HepG2 (cell line): Measurements from ENCODE around the gene INAFM1. TPM values are rescaled to one million over a fixed set of nuclear protein-coding genes. Genes with fewer than 3 reads are reported as not detected.
A peak's percentile ranks its signal among the peaks of the same experiment; 100 is the strongest.

ENCODE experiments used
- ARNT2 ChIP-seq: sonication (generic); formaldehyde crosslinking; IDR thresholded peaks from 2 replicates; pipeline ENCODE4 v1.8.0; 2022; ENCODE audit warnings: mild to moderate bottlenecking, low read depth, missing genetic modification reagents, moderate library complexity
- ATF7 ChIP-seq, 2 experiments: fragments of 450-650 bp in 1 of 2; sonication (generic) in 1 of 2; formaldehyde crosslinking in 1 of 2; IDR thresholded peaks; 2 replicates each; pipeline versions ENCODE4 v1.4.0 to v1.6.1; 2016 to 2020; ENCODE audit warnings: antibody characterized with exemption in 1 of 2, mild to moderate bottlenecking in 1 of 2, missing genetic modification reagents in 1 of 2
- GATAD2A ChIP-seq: IDR thresholded peaks from 2 replicates; pipeline ENCODE4 v1.6.1; 2016
- HIVEP1 ChIP-seq: sonication (generic); formaldehyde crosslinking; IDR thresholded peaks from 2 replicates; pipeline ENCODE4 v1.4.0; 2020; ENCODE audit warnings: mild to moderate bottlenecking, missing genetic modification reagents
- HMG20A ChIP-seq: IDR thresholded peaks from 2 replicates; pipeline ENCODE4 v1.6.1; 2016; ENCODE audit warnings: borderline replicate concordance
- IRF2 ChIP-seq: IDR thresholded peaks from 2 replicates; pipeline ENCODE4 v1.6.1; 2018; ENCODE audit warnings: missing genetic modification reagents, missing compliant biosample characterization
- KAT2B ChIP-seq: fragments of 150-350 bp; IDR thresholded peaks from 2 replicates; pipeline ENCODE4 v1.6.1; 2014; ENCODE audit warnings: low read depth, low read length, borderline replicate concordance
- NCOR1 ChIP-seq: fragments of 200-600 bp; sonication (generic); IDR thresholded peaks from 2 replicates; pipeline ENCODE4 v1.7.0; 2017; ENCODE audit warnings: antibody characterized with exemption, low read length, borderline replicate concordance
- PHF21A ChIP-seq: sonication (generic); formaldehyde crosslinking; IDR thresholded peaks from 2 replicates; pipeline ENCODE4 v1.5.0; 2020; ENCODE audit warnings: mild to moderate bottlenecking, missing genetic modification reagents
- RXRB ChIP-seq: IDR thresholded peaks from 2 replicates; pipeline ENCODE4 v1.6.1; 2016; ENCODE audit warnings: borderline replicate concordance, missing genetic modification reagents, missing compliant biosample characterization
- THAP9 ChIP-seq: sonication (generic); formaldehyde crosslinking; IDR thresholded peaks from 2 replicates; pipeline ENCODE4; 2020; ENCODE audit warnings: missing genetic modification reagents, mild to moderate bottlenecking, borderline replicate concordance
- TP53 ChIP-seq: sonication (generic); formaldehyde crosslinking; conservative IDR thresholded peaks from 2 replicates; pipeline ENCODE4 v1.4.0; 2020; ENCODE audit warnings: missing genetic modification reagents
- ZBTB33 ChIP-seq: sonication (generic); formaldehyde crosslinking; IDR thresholded peaks from 2 replicates; pipeline ENCODE4 v1.4.0; 2020; ENCODE audit warnings: missing genetic modification reagents
- ZMYM4 ChIP-seq: sonication (generic); formaldehyde crosslinking; IDR thresholded peaks from 2 replicates; pipeline ENCODE4 v1.8.1; 2023; ENCODE audit warnings: mild to moderate bottlenecking, missing genetic modification reagents
- ZNF205 ChIP-seq: IDR thresholded peaks from 2 replicates; pipeline ENCODE4 v1.6.1; 2018; ENCODE audit warnings: missing biosample characterization, missing genetic modification reagents
- ZNF232 ChIP-seq: sonication (generic); formaldehyde crosslinking; IDR thresholded peaks from 2 replicates; pipeline ENCODE4 v1.4.0; 2020; ENCODE audit warnings: missing genetic modification reagents, borderline replicate concordance
- ZNF235 ChIP-seq: sonication (generic); formaldehyde crosslinking; IDR thresholded peaks from 2 replicates; pipeline ENCODE4 v1.8.1; 2023; ENCODE audit warnings: mild to moderate bottlenecking, missing genetic modification reagents, borderline replicate concordance
- ZNF343 ChIP-seq: sonication (generic); formaldehyde crosslinking; IDR thresholded peaks from 2 replicates; pipeline ENCODE4 v1.4.0; 2020; ENCODE audit warnings: mild to moderate bottlenecking, missing genetic modification reagents
- ZNF564 ChIP-seq: sonication (generic); formaldehyde crosslinking; IDR thresholded peaks from 2 replicates; pipeline ENCODE4 v1.8.1; 2023; ENCODE audit warnings: mild to moderate bottlenecking, missing genetic modification reagents
- ZNF777 ChIP-seq: sonication (generic); formaldehyde crosslinking; IDR thresholded peaks from 2 replicates; pipeline ENCODE4 v1.4.0; 2020; ENCODE audit warnings: missing genetic modification reagents
- ZNF792 ChIP-seq: IDR thresholded peaks from 2 replicates; pipeline ENCODE4 v1.6.1; 2016
- polyA plus RNA-seq, 8 experiments: library from polyadenylated mRNA; depleted of rRNA in 3 of 8; stranded (reverse) in 7 of 8; unstranded in 1 of 8; fragments of >200 nt; fragmentation: Illumina TruSeq in 4 of 8; extraction: Trizol in 4 of 8; gene quantifications; 2 replicates each; pipeline versions ENCODE4 v1.2.1 to v1.2.3, GENCODE V29; 2011 to 2016; ENCODE audit warnings: low read depth in 4 of 8, missing spikeins in 1 of 8, mixed read lengths in 1 of 8; ENCODE audit not compliant: insufficient read depth in 1 of 8
- total RNA-seq, 5 experiments: library from RNA; depleted of rRNA; stranded (reverse); fragments of >200 nt; fragmentation: Illumina TruSeq; extraction: Trizol; gene quantifications; 2 replicates each; pipeline ENCODE4 v1.2.3, GENCODE V29; 2016; ENCODE audit warnings: low read depth in 1 of 5
- TF ChIP-seq, protein P1 (sequence below): sonication (generic); formaldehyde crosslinking; IDR thresholded peaks from 2 replicates; pipeline ENCODE4 v1.5.1; 2020; ENCODE audit warnings: missing genetic modification reagents, mild to moderate bottlenecking, borderline replicate concordance
- TF ChIP-seq, protein P2 (sequence below): sonication (generic); formaldehyde crosslinking; IDR thresholded peaks from 2 replicates; pipeline ENCODE4 v1.4.0; 2020; ENCODE audit warnings: missing genetic modification reagents

INAFM1 gene
- total and polyA plus RNA-seq, 2 of the 13 experiments (the other 11 are each of a cell fraction or from before 2014, with no cell fraction given) = 0.88 to 1.9 TPM

- TF ChIP-seq RXRB (no peak), NCOR1 (no peak), ZNF792 (CRISPR knock-in tag) (0 out of 2 replicates have a peak, but pooled peaks have one; percentile 28), ZNF564 (no peak), ZNF343 (CRISPR knock-in tag) (no peak), ZNF777 (no peak), TP53 (CRISPR knock-in tag) (0 out of 2 replicates have a peak, but pooled peaks have one; percentile 39), IRF2 (CRISPR knock-in tag) (0 out of 2 replicates have a peak, but pooled peaks have one; percentile 19), ZBTB33 (CRISPR knock-in tag) (no peak), HIVEP1 (CRISPR knock-in tag) (peak; percentile 32; the same call in 1 of the 2 replicates), ZNF232 (CRISPR knock-in tag) (0 out of 2 replicates have a peak, but pooled peaks have one; percentile 46), KAT2B (no peak), THAP9 (CRISPR knock-in tag) (no peak), HMG20A (CRISPR knock-in tag) (no peak), ZNF235 (CRISPR knock-in tag) (peak; percentile 46; the same call in 1 of the 2 replicates), GATAD2A (CRISPR knock-in tag) (no peak), ATF7 (IDR thresholded peaks at IDR 0.05) (no peak), ATF7 (CRISPR knock-in tag; IDR thresholded peaks at IDR 0.05) (no peak), ZMYM4 (CRISPR knock-in tag) (no peak; the same call in 1 of the 2 replicates), PHF21A (CRISPR knock-in tag) (no peak), ARNT2 (CRISPR knock-in tag) (no peak), ZNF205 (CRISPR knock-in tag) (no peak)
- TF ChIP-seq, protein P1, sequence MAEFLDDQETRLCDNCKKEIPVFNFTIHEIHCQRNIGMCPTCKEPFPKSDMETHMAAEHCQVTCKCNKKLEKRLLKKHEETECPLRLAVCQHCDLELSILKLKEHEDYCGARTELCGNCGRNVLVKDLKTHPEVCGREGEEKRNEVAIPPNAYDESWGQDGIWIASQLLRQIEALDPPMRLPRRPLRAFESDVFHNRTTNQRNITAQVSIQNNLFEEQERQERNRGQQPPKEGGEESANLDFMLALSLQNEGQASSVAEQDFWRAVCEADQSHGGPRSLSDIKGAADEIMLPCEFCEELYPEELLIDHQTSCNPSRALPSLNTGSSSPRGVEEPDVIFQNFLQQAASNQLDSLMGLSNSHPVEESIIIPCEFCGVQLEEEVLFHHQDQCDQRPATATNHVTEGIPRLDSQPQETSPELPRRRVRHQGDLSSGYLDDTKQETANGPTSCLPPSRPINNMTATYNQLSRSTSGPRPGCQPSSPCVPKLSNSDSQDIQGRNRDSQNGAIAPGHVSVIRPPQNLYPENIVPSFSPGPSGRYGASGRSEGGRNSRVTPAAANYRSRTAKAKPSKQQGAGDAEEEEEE (CRISPR knock-in tag) = 0 out of 2 replicates have a peak, but pooled peaks have one; percentile 38
- TF ChIP-seq, protein P2, sequence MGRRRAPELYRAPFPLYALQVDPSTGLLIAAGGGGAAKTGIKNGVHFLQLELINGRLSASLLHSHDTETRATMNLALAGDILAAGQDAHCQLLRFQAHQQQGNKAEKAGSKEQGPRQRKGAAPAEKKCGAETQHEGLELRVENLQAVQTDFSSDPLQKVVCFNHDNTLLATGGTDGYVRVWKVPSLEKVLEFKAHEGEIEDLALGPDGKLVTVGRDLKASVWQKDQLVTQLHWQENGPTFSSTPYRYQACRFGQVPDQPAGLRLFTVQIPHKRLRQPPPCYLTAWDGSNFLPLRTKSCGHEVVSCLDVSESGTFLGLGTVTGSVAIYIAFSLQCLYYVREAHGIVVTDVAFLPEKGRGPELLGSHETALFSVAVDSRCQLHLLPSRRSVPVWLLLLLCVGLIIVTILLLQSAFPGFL (CRISPR knock-in tag) = no peak
These were observed 17.1 kb upstream of the INAFM1 start (continued) for GRCh38 chr19:47257411-47258169.
